HG03469 (cell line): ENCODE data around the gene PPP2R5C.
A peak's percentile ranks its signal among the peaks of the same experiment; 100 is the strongest.

Experiments
- ATAC-seq: cut with Tn5 transposase; IDR thresholded peaks from one replicate; pipeline ENCODE4 v1.9.1; 2021; ENCODE audit warnings: mild to moderate bottlenecking, moderate library complexity, moderate number of reproducible peaks; ENCODE audit not compliant: unreplicated experiment

Gene PPP2R5C

GRCh38 chr14:101812071-101812470 lies 50.6 kb downstream of the PPP2R5C start:
- no peak for ATAC-seq

GRCh38 chr14:101813171-101813759 lies 51.8 kb downstream of the PPP2R5C start:
- no peak for ATAC-seq

- ATAC-seq: no peak
Observed at GRCh38 chr14:101813833-101814232, 52.3 kb downstream of the PPP2R5C start.

- no peak for ATAC-seq
Observed at GRCh38 chr14:101814934-101815333, 53.4 kb downstream of the PPP2R5C start.

- no peak for ATAC-seq
Observed at GRCh38 chr14:101815994-101816393, 54.5 kb downstream of the PPP2R5C start.

- no peak for ATAC-seq
Observed at GRCh38 chr14:101817501-101818001, 56.0 kb downstream of the PPP2R5C start.

- ATAC-seq: no peak
Observed at GRCh38 chr14:101819251-101819990, 57.9 kb downstream of the PPP2R5C start.

- no peak for ATAC-seq
Observed at GRCh38 chr14:101820283-101820798, 58.8 kb downstream of the PPP2R5C start.

GRCh38 chr14:101821528-101821927 lies 60.0 kb downstream of the PPP2R5C start:
- no peak for ATAC-seq

GRCh38 chr14:101823066-101823465 lies 61.6 kb downstream of the PPP2R5C start:
- no peak for ATAC-seq

GRCh38 chr14:101823511-101824120 lies 62.1 kb downstream of the PPP2R5C start:
- ATAC-seq: no peak

GRCh38 chr14:101824339-101824727 lies 62.8 kb downstream of the PPP2R5C start:
- peak; percentile 4 for ATAC-seq

- ATAC-seq: no peak
Observed at GRCh38 chr14:101825797-101826196, 64.3 kb downstream of the PPP2R5C start.

GRCh38 chr14:101826351-101826750 lies 64.8 kb downstream of the PPP2R5C start:
- ATAC-seq: no peak

GRCh38 chr14:101827286-101827685 lies 65.8 kb downstream of the PPP2R5C start:
- ATAC-seq: no peak

GRCh38 chr14:101828046-101828445 lies 66.5 kb downstream of the PPP2R5C start:
- no peak for ATAC-seq

GRCh38 chr14:101830271-101830670 lies 68.8 kb downstream of the PPP2R5C start:
- ATAC-seq: no peak

- ATAC-seq: no peak
Observed at GRCh38 chr14:101833045-101833444, 71.5 kb downstream of the PPP2R5C start.

- no peak for ATAC-seq
Observed at GRCh38 chr14:101834397-101834796, 72.9 kb downstream of the PPP2R5C start.

- no peak for ATAC-seq
Observed at GRCh38 chr14:101834800-101835547, 73.5 kb downstream of the PPP2R5C start.

GRCh38 chr14:101835566-101835965 lies 74.1 kb downstream of the PPP2R5C start:
- no peak for ATAC-seq
